Sigmoid colon (tissue), 4 donors: Measurements from ENCODE around the gene SMYD1.

ENCODE experiments used
- EP300 ChIP-seq, 4 donors: sonication (generic); formaldehyde crosslinking; IDR thresholded peaks; one replicate each; pipeline ENCODE4 v1.6.1; 2017; ENCODE audit warnings: antibody characterized with exemption in 4 of 4
- POLR2A ChIP-seq, 2 donors: fragments of 450-650 bp; IDR thresholded peaks; one replicate each; pipeline ENCODE4 v1.6.1; 2016; ENCODE audit warnings: antibody characterized with exemption in 2 of 2, mild to moderate bottlenecking in 2 of 2, moderate library complexity in 2 of 2
- POLR2AphosphoS5 ChIP-seq, 4 donors: sonication (generic); formaldehyde crosslinking; IDR thresholded peaks; one replicate each; pipeline ENCODE4 v1.6.1; 2017; ENCODE audit warnings: antibody characterized with exemption in 4 of 4
- TF ChIP-seq, protein P1 (sequence below), 4 experiments: fragments of 450-650 bp in 3 of 4; fragments of 200-600 bp in 1 of 4; IDR thresholded peaks; one replicate each; pipeline ENCODE4 v1.5.1; 2016 to 2019; ENCODE audit warnings: antibody characterized with exemption in 4 of 4, mild to moderate bottlenecking in 3 of 4, moderate library complexity in 2 of 4

GRCh38 chr2:88018909-88019308 is 48.7 kb upstream of the SMYD1 start:
- TF ChIP-seq POLR2A (IDR thresholded peaks at IDR 0.05) (no peak), EP300 (IDR thresholded peaks at IDR 0.05) (no peak), POLR2AphosphoS5 (IDR thresholded peaks at IDR 0.05) (no peak)
- TF ChIP-seq, protein P1, sequence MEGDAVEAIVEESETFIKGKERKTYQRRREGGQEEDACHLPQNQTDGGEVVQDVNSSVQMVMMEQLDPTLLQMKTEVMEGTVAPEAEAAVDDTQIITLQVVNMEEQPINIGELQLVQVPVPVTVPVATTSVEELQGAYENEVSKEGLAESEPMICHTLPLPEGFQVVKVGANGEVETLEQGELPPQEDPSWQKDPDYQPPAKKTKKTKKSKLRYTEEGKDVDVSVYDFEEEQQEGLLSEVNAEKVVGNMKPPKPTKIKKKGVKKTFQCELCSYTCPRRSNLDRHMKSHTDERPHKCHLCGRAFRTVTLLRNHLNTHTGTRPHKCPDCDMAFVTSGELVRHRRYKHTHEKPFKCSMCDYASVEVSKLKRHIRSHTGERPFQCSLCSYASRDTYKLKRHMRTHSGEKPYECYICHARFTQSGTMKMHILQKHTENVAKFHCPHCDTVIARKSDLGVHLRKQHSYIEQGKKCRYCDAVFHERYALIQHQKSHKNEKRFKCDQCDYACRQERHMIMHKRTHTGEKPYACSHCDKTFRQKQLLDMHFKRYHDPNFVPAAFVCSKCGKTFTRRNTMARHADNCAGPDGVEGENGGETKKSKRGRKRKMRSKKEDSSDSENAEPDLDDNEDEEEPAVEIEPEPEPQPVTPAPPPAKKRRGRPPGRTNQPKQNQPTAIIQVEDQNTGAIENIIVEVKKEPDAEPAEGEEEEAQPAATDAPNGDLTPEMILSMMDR (IDR thresholded peaks at IDR 0.05): no peak
